DND-41 (cell line): ENCODE data around the gene CACNA2D3.

Source experiments
- EZH2 ChIP-seq: IDR thresholded peaks from 3 replicates; pipeline ENCODE4 v1.6.1; 2012; ENCODE audit warnings: borderline replicate concordance, low read depth, mild to moderate bottlenecking, moderate library complexity, low read length, inconsistent platforms; ENCODE audit not compliant: severe bottlenecking
- TF ChIP-seq, protein P1 (sequence below): IDR thresholded peaks from 2 replicates; pipeline ENCODE4 v1.5.1; 2012; ENCODE audit warnings: borderline replicate concordance, low read length, moderate library complexity, mild to moderate bottlenecking; ENCODE audit not compliant: poor library complexity, severe bottlenecking; ENCODE audit errors: extremely low read depth

DNA sequence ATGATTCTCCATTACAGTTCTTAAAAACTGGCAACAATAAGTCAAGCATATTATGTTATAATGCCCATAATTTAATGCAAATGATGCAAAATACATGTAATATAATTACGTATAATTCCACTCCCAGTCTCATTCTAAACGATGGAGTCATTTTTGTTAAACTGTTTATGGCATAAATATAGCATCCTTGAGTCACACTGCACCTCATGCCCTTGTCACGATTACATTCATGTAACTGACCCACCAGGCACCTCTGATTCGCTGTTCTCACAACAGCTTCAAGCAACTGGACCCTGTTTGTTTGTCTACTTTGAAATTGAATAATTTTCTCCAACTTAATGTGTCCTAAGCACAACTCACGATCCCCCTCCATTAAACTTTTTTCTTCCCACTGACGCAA lies 953.5 kb downstream of the CACNA2D3 start:
- TF ChIP-seq, protein P1, sequence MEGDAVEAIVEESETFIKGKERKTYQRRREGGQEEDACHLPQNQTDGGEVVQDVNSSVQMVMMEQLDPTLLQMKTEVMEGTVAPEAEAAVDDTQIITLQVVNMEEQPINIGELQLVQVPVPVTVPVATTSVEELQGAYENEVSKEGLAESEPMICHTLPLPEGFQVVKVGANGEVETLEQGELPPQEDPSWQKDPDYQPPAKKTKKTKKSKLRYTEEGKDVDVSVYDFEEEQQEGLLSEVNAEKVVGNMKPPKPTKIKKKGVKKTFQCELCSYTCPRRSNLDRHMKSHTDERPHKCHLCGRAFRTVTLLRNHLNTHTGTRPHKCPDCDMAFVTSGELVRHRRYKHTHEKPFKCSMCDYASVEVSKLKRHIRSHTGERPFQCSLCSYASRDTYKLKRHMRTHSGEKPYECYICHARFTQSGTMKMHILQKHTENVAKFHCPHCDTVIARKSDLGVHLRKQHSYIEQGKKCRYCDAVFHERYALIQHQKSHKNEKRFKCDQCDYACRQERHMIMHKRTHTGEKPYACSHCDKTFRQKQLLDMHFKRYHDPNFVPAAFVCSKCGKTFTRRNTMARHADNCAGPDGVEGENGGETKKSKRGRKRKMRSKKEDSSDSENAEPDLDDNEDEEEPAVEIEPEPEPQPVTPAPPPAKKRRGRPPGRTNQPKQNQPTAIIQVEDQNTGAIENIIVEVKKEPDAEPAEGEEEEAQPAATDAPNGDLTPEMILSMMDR = no peak
- TF ChIP-seq EZH2 = no peak
